Esophagus muscularis mucosa (tissue), 3 donors: Measurements from ENCODE around the gene LDLRAD2.

Source experiments
- CTCF ChIP-seq, 3 experiments: fragments of 200-600 bp in 2 of 3; fragments of 450-650 bp in 1 of 3; sonication (generic) in 2 of 3; IDR thresholded peaks; one replicate each; pipeline ENCODE4 v1.5.1; 2017 to 2019; ENCODE audit warnings: antibody characterized with exemption in 3 of 3, mild to moderate bottlenecking in 2 of 3, moderate library complexity in 1 of 3
- POLR2A ChIP-seq: fragments of 450-650 bp; IDR thresholded peaks from one replicate; pipeline ENCODE4 v1.6.1; 2017; ENCODE audit warnings: antibody characterized with exemption, moderate library complexity, mild to moderate bottlenecking, low read depth

- TF ChIP-seq POLR2A (no peak), CTCF (IDR thresholded peaks at IDR 0.05) (no peak)
Measured at GRCh38 chr1:21864730-21865129, 52.7 kb downstream of the LDLRAD2 start.
